ENCODE results near the gene BCAP31. TPM values are rescaled to one million over a fixed set of nuclear protein-coding genes. Genes with fewer than 3 reads are reported as not detected.

The BCAP31 gene
- total and polyA plus RNA-seq, 2 donors from 2014 or later, result 218 to 246 TPM

GRCh38 chrX:153765138-153766079, 41.2 kb upstream of the BCAP31 start:
- no peak overlapping the region for H3K9ac ChIP-seq (ENCODE audit: low read length in 3 of 3)
- H3K36me3 ChIP-seq (ENCODE audit: control insufficient read depth in 2 of 3, insufficient read depth in 3 of 3, low read length in 3 of 3), result no peaks in the 10 kb centered on the region
- no peak for FAIRE-seq
- no peak overlapping the region for H3K27ac ChIP-seq (ENCODE audit: low read depth in 2 of 2, low read length in 2 of 2)
- no peaks in the 10 kb centered on the region for H3K9me3 ChIP-seq (ENCODE audit: control insufficient read depth in 2 of 3, insufficient read depth in 1 of 3, low read length in 3 of 3)
- no peak overlapping the region for H3K4me3 ChIP-seq (ENCODE audit: low read length in 3 of 3)
- intact Hi-C loops (cut with DNase I), result loop anchor here (10.0 kb wide), 1 partner anchor 189 kb away; no protein-coding TSS in a partner anchor
- no peak for TF ChIP-seq CTCF (IDR thresholded peaks at IDR 0.05; ENCODE audit: borderline replicate concordance, extremely low read depth, insufficient read depth)
- no peaks in the 10 kb centered on the region for H3K4me1 ChIP-seq (ENCODE audit: control insufficient read depth in 2 of 3, insufficient read depth in 2 of 3, low read depth in 1 of 3, low read length in 3 of 3)
- DNase-seq, result peak in 2 of 5 donors; percentile 48 to 74
- no peaks in the 10 kb centered on the region for H3K27me3 ChIP-seq (ENCODE audit: control insufficient read depth, insufficient read depth, low read length)

- no peak for FAIRE-seq
- no peak for DNase-seq
- no peaks in the 10 kb centered on the region for H3K36me3 ChIP-seq (ENCODE audit: control insufficient read depth in 2 of 3, insufficient read depth in 3 of 3, low read length in 3 of 3)
- H3K27ac ChIP-seq (ENCODE audit: low read depth in 2 of 2, low read length in 2 of 2), result no peak overlapping the region
- intact Hi-C loops (cut with DNase I), result loop anchor here (10.0 kb wide), 1 partner anchor 190 kb away; no protein-coding TSS in a partner anchor
- TF ChIP-seq CTCF (IDR thresholded peaks at IDR 0.05; ENCODE audit: borderline replicate concordance, extremely low read depth, insufficient read depth), result no peak
- H3K9me3 ChIP-seq (ENCODE audit: control insufficient read depth in 2 of 3, insufficient read depth in 1 of 3, low read length in 3 of 3), result no peaks in the 10 kb centered on the region
- H3K4me1 ChIP-seq (ENCODE audit: control insufficient read depth in 2 of 3, insufficient read depth in 2 of 3, low read depth in 1 of 3, low read length in 3 of 3), result no peaks in the 10 kb centered on the region
- H3K27me3 ChIP-seq (ENCODE audit: control insufficient read depth, insufficient read depth, low read length), result no peaks in the 10 kb centered on the region
- no peak overlapping the region for H3K9ac ChIP-seq (ENCODE audit: low read length in 3 of 3)
- no peak overlapping the region for H3K4me3 ChIP-seq (ENCODE audit: low read length in 3 of 3)
These were observed 40.6 kb upstream of the BCAP31 start for GRCh38 chrX:153764786-153765137.

- intact Hi-C loops (cut with DNase I), result loop anchor here (10.0 kb wide), 1 partner anchor 191 kb away; no protein-coding TSS in a partner anchor
- FAIRE-seq (no peak), DNase-seq (peak; percentile 66 to 90 (median 80))
- Histone ChIP-seq H3K36me3 (ENCODE audit: control insufficient read depth in 2 of 3, insufficient read depth in 3 of 3, low read length in 3 of 3) (no peaks in the 10 kb centered on the region), H3K4me1 (ENCODE audit: control insufficient read depth in 2 of 3, insufficient read depth in 2 of 3, low read depth in 1 of 3, low read length in 3 of 3) (no peaks in the 10 kb centered on the region), H3K9ac (ENCODE audit: low read length in 3 of 3) (no peak within 1 kb of the TSS), H3K27me3 (ENCODE audit: control insufficient read depth, insufficient read depth, low read length) (no peaks in the 10 kb centered on the region), H3K4me3 (ENCODE audit: low read length in 3 of 3) (no peak within 1 kb of the TSS), H3K9me3 (ENCODE audit: control insufficient read depth in 2 of 3, insufficient read depth in 1 of 3, low read length in 3 of 3) (no peaks in the 10 kb centered on the region), H3K27ac (ENCODE audit: low read depth in 2 of 2, low read length in 2 of 2) (no peak within 1 kb of the TSS)
- TF ChIP-seq CTCF (IDR thresholded peaks at IDR 0.05; ENCODE audit: borderline replicate concordance, extremely low read depth, insufficient read depth), result peak; percentile 76
These were observed 40.0 kb upstream of the BCAP31 start, which contains the start of gene PLXNB3 for GRCh38 chrX:153763989-153764755. TSS of gene PLXNB3 (plus strand) at chrX:153764249. CDS start at chrX:153765536, 1,287 bp downstream.

All from kidney (tissue), 14 donors.